GM10266 (cell line): ENCODE data around the gene CDH23.

Experiments used
- DNase-seq: peaks from one replicate; pipeline ENCODE4 v3.0.0; 2012; ENCODE audit errors: extremely low spot score
- TF ChIP-seq, protein P1 (sequence below): IDR thresholded peaks from 2 replicates; pipeline ENCODE4 v1.5.1; 2012; ENCODE audit warnings: mild to moderate bottlenecking, low read depth; ENCODE audit not compliant: control insufficient read depth, insufficient read depth; ENCODE audit errors: missing control alignments

CDH23 gene

DNA sequence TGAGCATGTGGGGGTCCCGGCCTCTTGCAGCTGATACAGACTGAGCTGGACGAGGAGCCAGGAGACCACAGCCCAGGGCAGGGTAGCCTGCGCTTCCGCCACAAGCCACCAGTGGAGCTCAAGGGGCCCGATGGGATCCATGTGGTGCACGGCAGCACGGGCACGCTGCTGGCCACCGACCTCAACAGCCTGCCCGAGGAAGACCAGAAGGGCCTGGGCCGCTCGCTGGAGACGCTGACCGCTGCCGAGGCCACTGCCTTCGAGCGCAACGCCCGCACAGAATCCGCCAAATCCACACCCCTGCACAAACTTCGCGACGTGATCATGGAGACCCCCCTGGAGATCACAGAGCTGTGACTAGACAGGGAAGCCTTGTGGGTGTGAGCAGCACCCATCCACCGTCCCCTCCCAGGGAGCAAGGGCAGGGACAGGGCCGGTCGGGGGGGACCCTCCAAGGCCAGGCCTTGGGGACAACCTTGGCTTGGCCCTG is 418.2 kb downstream of the CDH23 start:
- TF ChIP-seq, protein P1, sequence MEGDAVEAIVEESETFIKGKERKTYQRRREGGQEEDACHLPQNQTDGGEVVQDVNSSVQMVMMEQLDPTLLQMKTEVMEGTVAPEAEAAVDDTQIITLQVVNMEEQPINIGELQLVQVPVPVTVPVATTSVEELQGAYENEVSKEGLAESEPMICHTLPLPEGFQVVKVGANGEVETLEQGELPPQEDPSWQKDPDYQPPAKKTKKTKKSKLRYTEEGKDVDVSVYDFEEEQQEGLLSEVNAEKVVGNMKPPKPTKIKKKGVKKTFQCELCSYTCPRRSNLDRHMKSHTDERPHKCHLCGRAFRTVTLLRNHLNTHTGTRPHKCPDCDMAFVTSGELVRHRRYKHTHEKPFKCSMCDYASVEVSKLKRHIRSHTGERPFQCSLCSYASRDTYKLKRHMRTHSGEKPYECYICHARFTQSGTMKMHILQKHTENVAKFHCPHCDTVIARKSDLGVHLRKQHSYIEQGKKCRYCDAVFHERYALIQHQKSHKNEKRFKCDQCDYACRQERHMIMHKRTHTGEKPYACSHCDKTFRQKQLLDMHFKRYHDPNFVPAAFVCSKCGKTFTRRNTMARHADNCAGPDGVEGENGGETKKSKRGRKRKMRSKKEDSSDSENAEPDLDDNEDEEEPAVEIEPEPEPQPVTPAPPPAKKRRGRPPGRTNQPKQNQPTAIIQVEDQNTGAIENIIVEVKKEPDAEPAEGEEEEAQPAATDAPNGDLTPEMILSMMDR: no peak
- DNase-seq: no peak

DNA sequence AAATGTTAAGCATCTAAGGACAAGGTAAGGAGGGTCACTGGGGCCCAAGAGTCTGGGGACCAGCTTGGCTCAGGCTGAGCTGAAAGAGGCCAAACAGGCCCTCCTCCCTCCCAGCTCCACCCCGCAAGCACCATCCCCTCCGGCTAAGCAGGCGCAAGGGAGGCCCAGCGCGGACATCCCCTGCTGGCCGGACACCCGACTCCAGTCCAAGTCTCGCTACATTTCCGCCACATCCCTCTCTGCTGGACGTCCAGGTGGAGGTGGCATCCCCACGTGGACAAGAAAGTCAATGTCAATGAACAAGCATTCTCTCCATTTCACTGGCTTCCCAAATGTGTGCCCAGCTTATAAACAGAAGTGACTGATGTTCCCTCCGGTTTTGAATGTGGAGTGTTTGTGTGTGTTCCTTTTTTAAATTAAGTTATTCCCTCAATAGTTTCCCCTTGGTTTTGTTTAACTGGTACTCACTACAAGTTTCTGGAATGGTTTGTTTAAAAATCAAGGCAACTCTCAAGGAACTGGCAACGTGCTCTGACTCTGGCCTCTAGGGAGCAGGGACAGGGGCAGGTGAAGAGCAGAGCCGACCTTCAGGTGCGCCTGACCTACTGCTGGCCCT is 418.9 kb downstream of the CDH23 start:
- no peak for DNase-seq
- TF ChIP-seq, protein P1: no peak

DNA sequence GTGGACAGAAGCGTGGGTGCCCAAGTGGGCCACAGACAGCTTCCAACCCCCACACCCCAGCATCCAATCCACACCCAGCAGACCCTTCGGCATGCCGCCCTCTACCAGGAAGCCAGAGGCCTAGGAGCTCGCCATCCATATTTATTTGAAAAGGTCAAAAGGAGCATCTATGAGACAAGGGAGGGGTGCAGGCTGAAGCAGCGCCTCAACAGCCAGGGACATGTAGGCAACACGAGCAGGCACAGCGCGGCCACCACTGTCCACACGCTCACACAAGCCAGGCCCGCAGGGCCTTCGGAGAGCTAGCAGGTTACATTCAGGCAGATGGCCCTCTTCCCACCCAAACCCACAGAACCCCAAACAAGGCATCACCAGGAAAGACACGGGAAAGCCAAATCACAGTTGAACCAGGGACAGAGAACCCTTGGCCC is 419.7 kb downstream of the CDH23 start:
- TF ChIP-seq, protein P1: no peak
- no peak for DNase-seq

DNA sequence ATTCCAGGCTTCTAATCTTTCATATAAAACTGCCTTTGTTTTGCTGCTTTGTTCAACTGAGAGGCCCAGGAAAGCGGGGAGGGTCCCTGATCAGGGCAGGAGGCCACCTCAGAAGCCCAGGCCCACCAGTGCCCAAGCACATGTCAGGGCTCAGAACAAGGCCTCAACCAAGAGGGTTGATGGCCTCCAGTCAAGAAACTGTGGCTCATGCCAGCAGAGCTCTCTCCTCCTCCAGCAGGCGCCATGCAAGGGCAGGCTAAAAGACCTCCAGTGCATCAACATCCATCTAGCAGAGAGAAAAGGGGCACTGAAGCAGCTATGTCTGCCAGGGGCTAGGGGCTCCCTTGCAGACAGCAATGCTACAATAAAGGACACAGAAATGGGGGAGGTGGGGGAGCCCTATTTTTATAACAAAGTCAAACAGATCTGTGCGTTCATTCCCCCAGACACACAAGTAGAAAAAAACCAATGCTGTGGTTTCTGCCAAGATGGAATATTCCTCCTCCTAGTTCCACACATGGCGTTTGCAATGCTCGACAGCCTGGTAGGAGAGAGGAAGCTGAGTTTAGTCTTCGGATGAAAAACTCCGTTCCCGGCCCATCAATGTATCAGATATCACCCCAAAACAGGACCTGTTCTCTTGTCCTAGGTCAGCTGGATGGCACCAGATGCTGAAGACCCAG is 420.4 kb downstream of the CDH23 start:
- no peak for DNase-seq
- TF ChIP-seq, protein P1: no peak

DNA sequence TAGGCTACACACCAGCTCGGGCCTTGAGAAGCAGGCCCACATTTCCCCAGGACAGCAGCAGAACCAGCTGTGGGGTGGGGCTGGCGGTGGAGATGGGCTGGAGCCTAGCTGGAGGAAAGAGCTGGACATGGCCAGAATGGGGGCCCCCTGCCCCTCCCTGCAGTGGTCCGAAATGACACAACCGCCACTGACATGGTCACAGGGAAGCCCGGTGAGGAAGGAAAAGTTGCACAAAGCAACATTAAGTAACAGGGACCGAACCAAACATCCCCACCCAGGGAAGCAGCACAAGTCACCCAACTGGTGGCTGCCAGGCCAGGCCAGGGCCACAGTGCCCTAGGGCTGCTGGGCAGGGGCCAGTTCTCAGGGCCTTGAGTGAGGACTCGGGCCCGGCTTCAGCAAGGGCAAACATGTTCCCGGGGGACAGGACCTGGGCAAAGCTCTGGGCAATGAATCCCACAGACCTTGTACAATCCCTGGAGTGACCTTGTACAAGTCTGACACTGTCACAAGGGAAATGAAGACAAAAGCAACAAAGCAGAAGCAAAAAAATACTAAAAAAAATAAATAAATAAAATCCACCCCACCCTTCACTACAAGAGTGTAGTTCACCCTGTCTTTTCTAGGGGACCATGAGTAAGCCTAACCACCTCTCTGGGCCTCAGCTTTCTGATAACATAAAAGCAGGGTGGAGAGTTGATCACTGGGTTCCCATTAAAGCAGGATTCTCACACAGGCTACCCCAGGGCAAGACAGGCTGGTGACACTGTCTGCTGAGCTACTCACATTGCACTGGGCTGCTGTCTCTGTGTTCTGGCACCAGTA is 421.3 kb downstream of the CDH23 start:
- TF ChIP-seq, protein P1: no peak
- DNase-seq: no peak

DNA sequence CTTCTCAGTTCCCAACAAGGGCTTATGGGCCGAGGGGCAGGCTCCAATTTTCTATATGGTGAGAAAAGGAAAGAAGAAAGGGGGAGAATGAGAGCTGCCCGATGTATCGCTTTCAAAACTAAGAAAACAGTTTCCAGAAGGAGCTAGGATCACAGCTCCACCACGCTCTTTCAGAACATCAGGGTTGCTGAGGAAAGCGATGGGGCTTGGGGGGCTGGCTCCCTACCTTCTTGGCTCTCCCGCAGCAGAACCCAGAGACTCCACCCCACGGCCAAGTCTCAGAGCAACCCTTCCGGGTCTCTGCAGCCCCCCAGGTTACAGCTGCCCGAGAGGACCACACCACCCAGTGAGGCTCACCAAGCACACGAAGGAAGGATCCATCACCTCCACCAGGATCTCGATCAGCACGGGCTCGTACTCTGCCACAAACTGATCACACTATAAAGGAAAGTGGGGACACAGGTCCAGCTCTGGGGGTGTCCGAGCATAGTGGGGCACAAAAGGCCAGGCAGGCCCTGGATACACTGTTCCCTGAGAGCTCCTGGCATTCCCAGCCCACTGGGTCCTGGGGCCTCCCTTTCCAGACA is 422.0 kb downstream of the CDH23 start:
- TF ChIP-seq, protein P1: no peak

More for the DNA sequence above, 422.0 kb downstream of the CDH23 start:
- DNase-seq: no peak
